Small intestine (tissue), 7 donors: ENCODE data around the gene WIPF3. TPM values are rescaled to one million over a fixed set of nuclear protein-coding genes. Genes with fewer than 3 reads are reported as not detected.

Experiments used
- DNase-seq, 2 donors: peaks; one replicate each; pipeline versions ENCODE4 v3.0.0 to v3.0.0-alpha.2; 2013
- FAIRE-seq: peaks from 2 replicates; lab custom pipeline; 2012; peaks lifted over from hg19 to GRCh38; lab: Jason Lieb, UNC
- H3K27ac ChIP-seq, 3 donors: one replicate each; pipeline ENCODE4 v1.5.1; 2013; ENCODE audit warnings: low read length in 2 of 3, mild to moderate bottlenecking in 2 of 3, control low read depth in 1 of 3, inconsistent platforms in 1 of 3, low read depth in 1 of 3, moderate library complexity in 1 of 3
- H3K27me3 ChIP-seq, 3 donors: one replicate each; pipeline ENCODE4 v1.6.1; 2013; ENCODE audit warnings: low read length in 3 of 3, inconsistent platforms in 1 of 3; ENCODE audit not compliant: control insufficient read depth in 3 of 3, insufficient read depth in 3 of 3
- H3K36me3 ChIP-seq, 3 donors: one replicate each; pipeline ENCODE4 v1.6.1; 2013; ENCODE audit warnings: low read length in 3 of 3, inconsistent platforms in 1 of 3, low read depth in 1 of 3, mild to moderate bottlenecking in 1 of 3, moderate library complexity in 1 of 3; ENCODE audit not compliant: control insufficient read depth in 3 of 3, insufficient read depth in 2 of 3
- H3K4me1 ChIP-seq, 3 donors: one replicate each; pipeline ENCODE4 v1.6.1; 2013; ENCODE audit warnings: low read length in 2 of 3, inconsistent platforms in 1 of 3, low read depth in 1 of 3, mild to moderate bottlenecking in 1 of 3, moderate library complexity in 1 of 3; ENCODE audit not compliant: control insufficient read depth in 3 of 3, insufficient read depth in 2 of 3
- H3K4me3 ChIP-seq, 3 donors: one replicate each; pipeline ENCODE4 v1.5.1; 2013; ENCODE audit warnings: low read length in 3 of 3, control low read depth in 1 of 3, inconsistent platforms in 1 of 3, low read depth in 1 of 3, mild to moderate bottlenecking in 1 of 3, moderate library complexity in 1 of 3
- H3K9me3 ChIP-seq, 2 donors: one replicate each; pipeline ENCODE4 v1.6.1; 2013; ENCODE audit warnings: low read depth in 1 of 2, low read length in 1 of 2; ENCODE audit not compliant: control insufficient read depth in 2 of 2, insufficient read depth in 1 of 2
- WGBS, 3 donors: extraction: QIAGEN DNeasy Blood & Tissue Kit; methylation state at CpG; one replicate each; pipeline ENCODE4 v1.1.7; 2013; 5-methylcytosine and 5-hydroxymethylcytosine counted together
- polyA plus RNA-seq, 4 donors: library from polyadenylated mRNA; stranded (reverse) in 3 of 4; unstranded in 1 of 4; fragments of 200-250 nt in 3 of 4; fragments of 120-200 nt in 1 of 4; gene quantifications; one replicate each; pipeline versions ENCODE4 v1.2.1 to v1.2.3, GENCODE V29; 2013
- donor health status: healthy with polysubstance abuse.
- donor health status: control.
- donor health status: control.
- donor health status: Bipolar disorder and iron deficiency.
- donor health status: healthy.

WIPF3 gene
- polyA plus RNA-seq, 4 donors = 1.1 to 28.5 (median 1.7) TPM

GRCh38 chr7:29881724-29882123 lies 75.4 kb downstream of the WIPF3 start:
- Histone ChIP-seq H3K27me3 (peaks cover 0 to 3% (median 0%) of the 10 kb centered on the region in 3 donors), H3K9me3 (no peaks in the 10 kb centered on the region), H3K4me3 (no peak overlapping the region), H3K27ac (no peak overlapping the region), H3K4me1 (peaks cover 0 to 2% (median 0%) of the 10 kb centered on the region in 3 donors), H3K36me3 (peaks cover 0 to 16% (median 3%) of the 10 kb centered on the region in 3 donors)
- FAIRE-seq (no peak), DNase-seq (no peak)
- WGBS, 3 donors = 81 to 86% (median 85%) methylated on average over 7 of the region's 7 CpGs

GRCh38 chr7:29882481-29882880 lies 76.2 kb downstream of the WIPF3 start:
- 87 to 88% (median 88%) methylated on average over 1 of the region's 1 CpG for WGBS, 3 donors
- Histone ChIP-seq H3K27me3 (peaks cover 0 to 3% (median 0%) of the 10 kb centered on the region in 3 donors), H3K4me1 (peaks cover 0 to 2% (median 0%) of the 10 kb centered on the region in 3 donors), H3K27ac (no peak overlapping the region), H3K36me3 (peaks cover 0 to 16% (median 3%) of the 10 kb centered on the region in 3 donors), H3K9me3 (no peaks in the 10 kb centered on the region), H3K4me3 (no peak overlapping the region)
- FAIRE-seq = no peak
- DNase-seq = no peak

- H3K36me3 ChIP-seq = peaks cover 0 to 22% (median 3%) of the 10 kb centered on the region in 3 donors
- H3K27me3 ChIP-seq = peaks cover 0 to 3% (median 0%) of the 10 kb centered on the region in 3 donors
- peak overlapping the region in 2 of 3 donors; percentile 7 to 17 for H3K4me3 ChIP-seq
- FAIRE-seq = no peak
- H3K4me1 ChIP-seq = peaks cover 0 to 2% (median 0%) of the 10 kb centered on the region in 3 donors
- H3K27ac ChIP-seq = no peak overlapping the region
- H3K9me3 ChIP-seq = no peaks in the 10 kb centered on the region
- 23 to 62% (median 58%) methylated on average over 36 to 45 of the region's 46 CpGs for WGBS, 3 donors
- peak; percentile 7 to 21 for DNase-seq
Observed at GRCh38 chr7:29883462-29884398, 77.4 kb downstream of the WIPF3 start.

GRCh38 chr7:29884399-29885272 lies 78.3 kb downstream of the WIPF3 start:
- Histone ChIP-seq H3K4me3 (no peak overlapping the region), H3K36me3 (peaks cover 0 to 24% (median 3%) of the 10 kb centered on the region in 3 donors), H3K27me3 (peaks cover 0 to 3% (median 0%) of the 10 kb centered on the region in 3 donors), H3K4me1 (peaks cover 0 to 2% (median 0%) of the 10 kb centered on the region in 3 donors), H3K27ac (no peak overlapping the region), H3K9me3 (no peaks in the 10 kb centered on the region)
- no peak for DNase-seq
- no peak for FAIRE-seq
- WGBS, 3 donors = 40 to 69% (median 48%) methylated on average over 27 to 28 of the region's 28 CpGs

- no peak overlapping the region for H3K4me3 ChIP-seq
- H3K27me3 ChIP-seq = peaks cover 0 to 3% (median 0%) of the 10 kb centered on the region in 3 donors
- peaks cover 0 to 30% (median 0%) of the 10 kb centered on the region in 3 donors for H3K36me3 ChIP-seq
- no peak overlapping the region for H3K27ac ChIP-seq
- 79 to 89% (median 86%) methylated on average over 3 of the region's 3 CpGs for WGBS, 3 donors
- no peak for FAIRE-seq
- H3K9me3 ChIP-seq = no peaks in the 10 kb centered on the region
- no peak for DNase-seq
- H3K4me1 ChIP-seq = peaks cover 0 to 2% (median 0%) of the 10 kb centered on the region in 3 donors
Observed at GRCh38 chr7:29885626-29886025, 79.3 kb downstream of the WIPF3 start.

- Histone ChIP-seq H3K4me1 (peaks cover 0 to 2% (median 0%) of the 10 kb centered on the region in 3 donors), H3K27me3 (peaks cover 0 to 3% (median 0%) of the 10 kb centered on the region in 3 donors), H3K36me3 (peaks cover 0 to 32% (median 0%) of the 10 kb centered on the region in 3 donors), H3K4me3 (no peak overlapping the region), H3K27ac (no peak overlapping the region), H3K9me3 (no peaks in the 10 kb centered on the region)
- 90 to 94% (median 92%) methylated on average over 2 of the region's 2 CpGs for WGBS, 3 donors
- FAIRE-seq = no peak
- no peak for DNase-seq
Observed at GRCh38 chr7:29886827-29887226, 80.5 kb downstream of the WIPF3 start.

- Histone ChIP-seq H3K4me1 (peaks cover 0 to 2% (median 0%) of the 10 kb centered on the region in 3 donors), H3K27me3 (peaks cover 0 to 3% (median 0%) of the 10 kb centered on the region in 3 donors), H3K4me3 (no peak overlapping the region), H3K27ac (no peak overlapping the region), H3K36me3 (peaks cover 0 to 37% (median 0%) of the 10 kb centered on the region in 3 donors), H3K9me3 (no peaks in the 10 kb centered on the region)
- DNase-seq (no peak), FAIRE-seq (no peak)
- WGBS, 3 donors = 85 to 92% (median 89%) methylated on average over 7 of the region's 7 CpGs
Observed at GRCh38 chr7:29888006-29888405, 81.7 kb downstream of the WIPF3 start.

- no peaks in the 10 kb centered on the region for H3K4me1 ChIP-seq
- no peak overlapping the region for H3K27ac ChIP-seq
- DNase-seq (no peak), FAIRE-seq (no peak)
- no peaks in the 10 kb centered on the region for H3K9me3 ChIP-seq
- H3K4me3 ChIP-seq = no peak overlapping the region
- WGBS, 3 donors = 90 to 93% (median 93%) methylated on average over 5 of the region's 5 CpGs
- peaks cover 0 to 3% (median 0%) of the 10 kb centered on the region in 3 donors for H3K27me3 ChIP-seq
- peaks cover 0 to 43% (median 0%) of the 10 kb centered on the region in 3 donors for H3K36me3 ChIP-seq
Observed at GRCh38 chr7:29889288-29889687, 83.0 kb downstream of the WIPF3 start.
